A549 (cell line): ENCODE measurements around the gene MALRD1.

Source experiments
- EP300 ChIP-seq, 2 experiments: fragments of >200 bp; sonication (Bioruptor Twin); formaldehyde crosslinking; IDR thresholded peaks; 2 replicates in 1 of 2; 3 replicates in 1 of 2; pipeline ENCODE4 v1.6.1; 2016 to 2017
- GATA3 ChIP-seq: IDR thresholded peaks from 2 replicates; pipeline ENCODE4 v1.6.1; 2012; ENCODE audit warnings: borderline replicate concordance
- JUN ChIP-seq, 2 experiments: fragments of >200 bp; sonication (Bioruptor Twin); formaldehyde crosslinking; IDR thresholded peaks; 2 replicates in 1 of 2; 3 replicates in 1 of 2; pipeline ENCODE4 v1.6.1; 2016 to 2017
- JUNB ChIP-seq: fragments of >200 bp; sonication (Bioruptor Twin); formaldehyde crosslinking; IDR thresholded peaks from 2 replicates; pipeline ENCODE4 v1.6.1; 2016
- POLR2A ChIP-seq: IDR thresholded peaks from 2 replicates; pipeline ENCODE4 v1.6.1; 2012; ENCODE audit warnings: mild to moderate bottlenecking, low read length
- RNF2 ChIP-seq: fragments of 200-600 bp; sonication (generic); IDR thresholded peaks from 2 replicates; pipeline ENCODE4 v1.6.1; 2016; ENCODE audit warnings: low read depth, mild to moderate bottlenecking, antibody characterized with exemption, moderate library complexity, borderline replicate concordance
- TF ChIP-seq, protein P1 (sequence below): fragments of >200 bp; sonication (Bioruptor Twin); formaldehyde crosslinking; IDR thresholded peaks from 3 replicates; pipeline ENCODE4 v1.5.1; 2016

DNA sequence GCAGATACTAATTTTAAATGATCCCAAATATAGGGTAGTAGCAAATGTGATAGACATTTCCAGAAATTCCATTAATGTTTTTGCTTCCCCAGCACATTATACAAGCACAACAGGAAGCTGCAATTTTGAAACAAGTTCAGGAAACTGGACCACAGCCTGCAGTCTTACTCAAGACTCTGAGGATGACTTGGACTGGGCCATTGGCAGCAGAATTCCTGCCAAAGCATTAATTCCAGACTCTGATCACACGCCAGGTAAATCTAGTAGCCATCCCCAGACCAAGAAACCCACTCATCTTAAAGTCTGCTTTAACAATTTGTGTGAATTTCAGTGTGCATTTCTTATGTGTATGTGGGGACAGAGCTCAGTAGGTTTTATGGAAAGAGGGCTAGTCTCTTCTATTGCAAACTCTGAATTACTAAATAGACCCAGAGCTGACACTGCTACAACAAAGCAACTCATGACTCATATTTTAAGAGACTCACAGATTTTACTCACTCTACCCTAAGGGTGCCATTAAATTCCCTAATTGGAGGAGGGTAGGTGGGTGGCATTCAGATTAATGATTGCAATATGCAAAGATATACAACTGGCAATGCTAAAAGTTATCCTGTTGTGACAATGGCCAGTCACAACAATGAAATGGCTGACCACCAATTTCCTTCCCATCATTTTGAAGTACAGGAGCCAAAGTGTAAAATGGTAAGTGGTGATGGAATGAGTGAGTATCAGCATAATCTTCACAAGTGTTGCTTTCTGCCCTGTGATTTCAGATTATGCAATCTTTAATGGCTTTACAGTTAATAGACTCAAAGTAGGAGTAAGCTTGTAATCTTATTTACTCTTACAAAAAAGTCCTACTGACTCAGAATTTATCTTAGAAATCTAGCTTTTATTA lies 450.0 kb downstream of the MALRD1 start:
- TF ChIP-seq, protein P1, sequence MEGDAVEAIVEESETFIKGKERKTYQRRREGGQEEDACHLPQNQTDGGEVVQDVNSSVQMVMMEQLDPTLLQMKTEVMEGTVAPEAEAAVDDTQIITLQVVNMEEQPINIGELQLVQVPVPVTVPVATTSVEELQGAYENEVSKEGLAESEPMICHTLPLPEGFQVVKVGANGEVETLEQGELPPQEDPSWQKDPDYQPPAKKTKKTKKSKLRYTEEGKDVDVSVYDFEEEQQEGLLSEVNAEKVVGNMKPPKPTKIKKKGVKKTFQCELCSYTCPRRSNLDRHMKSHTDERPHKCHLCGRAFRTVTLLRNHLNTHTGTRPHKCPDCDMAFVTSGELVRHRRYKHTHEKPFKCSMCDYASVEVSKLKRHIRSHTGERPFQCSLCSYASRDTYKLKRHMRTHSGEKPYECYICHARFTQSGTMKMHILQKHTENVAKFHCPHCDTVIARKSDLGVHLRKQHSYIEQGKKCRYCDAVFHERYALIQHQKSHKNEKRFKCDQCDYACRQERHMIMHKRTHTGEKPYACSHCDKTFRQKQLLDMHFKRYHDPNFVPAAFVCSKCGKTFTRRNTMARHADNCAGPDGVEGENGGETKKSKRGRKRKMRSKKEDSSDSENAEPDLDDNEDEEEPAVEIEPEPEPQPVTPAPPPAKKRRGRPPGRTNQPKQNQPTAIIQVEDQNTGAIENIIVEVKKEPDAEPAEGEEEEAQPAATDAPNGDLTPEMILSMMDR = no peak
- TF ChIP-seq JUN (IDR thresholded peaks at IDR 0.05) (no peak), EP300 (IDR thresholded peaks at IDR 0.05) (no peak), RNF2 (no peak), POLR2A (no peak), GATA3 (no peak), JUNB (no peak)
